RCC 7860 (cell line): Measurements from ENCODE around the gene DEFB128.
"Not testable (repeated sequence)": the region's sequence is repeated elsewhere in the genome, so short reads cannot be mapped to it uniquely, and the experiment has no call there.

Experiments
- DNase-seq: peaks from one replicate; pipeline ENCODE4 v3.0.0-alpha.2; 2015; ENCODE audit warnings: low spot score
- FAIRE-seq: peaks from 2 replicates; lab custom pipeline; 2012; peaks lifted over from hg19 to GRCh38; lab: Jason Lieb, UNC

DEFB128 gene

DNA sequence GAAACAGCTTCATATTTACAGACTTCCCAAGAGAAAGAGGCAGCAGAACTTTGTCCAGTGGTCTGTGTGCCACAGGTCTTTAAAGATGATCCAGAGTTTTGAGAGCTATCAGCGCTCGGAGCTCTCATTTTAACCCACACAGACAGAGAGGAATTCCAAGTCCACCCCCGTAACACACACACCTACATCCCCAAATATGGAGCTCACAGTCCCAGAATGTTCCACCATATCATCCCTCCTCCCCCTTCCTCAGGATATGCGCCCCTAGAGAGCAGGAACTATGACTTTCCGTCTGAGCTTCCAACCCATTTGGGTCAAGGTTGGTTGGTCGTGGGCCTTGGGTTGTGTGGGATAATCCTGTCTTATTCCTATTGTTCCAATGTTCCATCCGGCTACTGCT is at the start of gene DEFB128:
Gene DEFB128, minus strand, starts transcription at position 101 of the 400 bp plus-strand sequence. Its CDS starts 88 bp downstream, at position 13.
- FAIRE-seq (no peak), DNase-seq (no peak)

- no peak for DNase-seq
- no peak for FAIRE-seq
Observed at GRCh38 chr20:237929-238328, 48.4 kb upstream of the DEFB128 start.

DNA sequence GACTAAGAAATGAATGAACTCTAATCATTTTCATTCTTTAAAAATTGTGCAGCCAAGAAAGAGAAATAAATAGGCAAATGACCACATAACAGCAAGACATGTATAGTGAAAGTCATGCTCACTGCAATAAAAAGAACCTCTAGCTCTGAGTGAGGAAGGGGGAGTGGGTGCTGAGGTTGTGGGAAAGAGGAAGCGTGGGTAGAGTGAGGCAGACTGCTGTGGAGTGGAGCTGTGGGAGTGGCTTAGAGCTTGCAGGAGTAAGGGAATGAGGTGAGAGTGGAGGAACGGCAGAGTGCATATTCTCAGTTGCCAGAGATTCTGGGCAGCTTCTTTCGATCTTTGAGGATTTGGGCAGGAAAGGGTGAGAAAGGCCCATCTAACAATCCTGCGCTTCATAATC is 48.0 kb upstream of the DEFB128 start:
- FAIRE-seq = no peak
- no peak for DNase-seq

GRCh38 chr20:235891-236290 is 46.4 kb upstream of the DEFB128 start:
- DNase-seq (no peak), FAIRE-seq (no peak)

GRCh38 chr20:227439-228105 is 38.1 kb upstream of the DEFB128 start:
- DNase-seq = no peak

DNA sequence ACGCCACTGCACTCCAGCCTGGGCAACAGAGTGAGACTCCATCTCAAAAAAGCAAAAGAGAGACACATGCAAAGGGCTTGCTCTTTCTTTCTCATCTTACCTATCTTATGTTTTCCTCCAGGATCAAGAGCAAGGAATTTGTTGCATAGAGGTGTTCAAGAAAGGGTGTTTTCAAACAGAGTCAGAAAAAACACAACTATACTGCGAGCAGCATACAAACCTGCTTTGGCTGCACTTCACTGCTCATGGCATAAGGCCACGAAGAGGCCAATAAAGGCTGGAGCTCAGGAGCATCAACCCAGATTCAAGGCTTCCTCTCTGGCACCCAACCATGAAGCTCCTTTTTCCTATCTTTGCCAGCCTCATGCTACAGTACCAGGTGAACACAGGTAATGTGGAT is 37.4 kb upstream of the DEFB128 start, which contains the start of gene DEFB129:
Gene DEFB129, plus strand, starts transcription at position 301 of the 400 bp plus-strand sequence. Its CDS starts 31 bp downstream, at position 332.
- FAIRE-seq (no peak), DNase-seq (no peak)

More at GRCh38 chr20:227439-228105, 38.1 kb upstream of the DEFB128 start:
- FAIRE-seq = no peak

GRCh38 chr20:225879-226278 is 36.4 kb upstream of the DEFB128 start:
- DNase-seq = not testable (repeated sequence)

GRCh38 chr20:221258-221830 is 31.8 kb upstream of the DEFB128 start:
- DNase-seq (no peak), FAIRE-seq (no peak)

More at GRCh38 chr20:225879-226278, 36.4 kb upstream of the DEFB128 start:
- FAIRE-seq = not testable (repeated sequence)

DNA sequence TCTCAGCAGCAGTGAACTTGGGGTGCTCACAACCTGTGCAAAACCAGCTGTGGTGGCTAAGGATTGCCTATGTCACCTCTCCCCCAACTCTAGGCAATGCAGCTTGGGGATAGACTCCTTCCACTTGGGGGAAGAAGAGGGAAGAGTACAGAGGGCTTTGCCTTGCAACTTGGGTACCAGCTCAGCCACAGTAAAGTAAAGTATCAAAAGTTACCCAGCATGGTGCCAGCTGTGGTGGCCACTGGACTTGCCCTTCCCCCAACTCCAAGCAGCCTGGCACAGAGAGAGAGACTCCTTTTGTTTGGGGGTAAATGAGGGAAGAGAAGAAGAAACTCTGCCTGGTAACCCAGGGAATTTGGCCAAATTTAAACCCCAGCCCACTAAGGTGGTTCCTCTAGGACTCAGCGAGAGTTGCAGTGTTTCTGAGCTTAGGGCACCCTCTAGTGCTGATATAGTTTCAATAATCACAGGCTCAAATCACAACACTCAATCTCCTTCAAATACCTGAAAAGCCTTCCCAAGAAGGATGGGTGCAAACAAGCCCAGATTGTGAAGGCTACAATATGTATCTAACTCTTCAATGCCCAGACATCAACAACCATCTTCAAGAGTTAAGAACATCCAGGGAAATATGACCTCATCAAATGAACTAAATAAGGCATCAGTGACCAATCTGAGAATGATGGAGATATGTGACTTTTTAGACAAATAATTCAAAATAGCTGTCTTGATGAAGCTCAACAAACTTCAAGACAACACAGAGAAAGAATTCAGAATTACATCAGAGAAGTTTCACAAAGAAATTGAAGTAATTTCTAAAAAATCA is 30.0 kb upstream of the DEFB128 start:
- FAIRE-seq = no peak
- peak; percentile 10 for DNase-seq

- DNase-seq (no peak), FAIRE-seq (no peak)
Observed at GRCh38 chr20:217266-217665, 27.8 kb upstream of the DEFB128 start.

- FAIRE-seq = no peak
- DNase-seq = no peak
Observed at GRCh38 chr20:215796-216195, 26.3 kb upstream of the DEFB128 start.

GRCh38 chr20:214383-214782 is 24.9 kb upstream of the DEFB128 start:
- DNase-seq = no peak
- no peak for FAIRE-seq

DNA sequence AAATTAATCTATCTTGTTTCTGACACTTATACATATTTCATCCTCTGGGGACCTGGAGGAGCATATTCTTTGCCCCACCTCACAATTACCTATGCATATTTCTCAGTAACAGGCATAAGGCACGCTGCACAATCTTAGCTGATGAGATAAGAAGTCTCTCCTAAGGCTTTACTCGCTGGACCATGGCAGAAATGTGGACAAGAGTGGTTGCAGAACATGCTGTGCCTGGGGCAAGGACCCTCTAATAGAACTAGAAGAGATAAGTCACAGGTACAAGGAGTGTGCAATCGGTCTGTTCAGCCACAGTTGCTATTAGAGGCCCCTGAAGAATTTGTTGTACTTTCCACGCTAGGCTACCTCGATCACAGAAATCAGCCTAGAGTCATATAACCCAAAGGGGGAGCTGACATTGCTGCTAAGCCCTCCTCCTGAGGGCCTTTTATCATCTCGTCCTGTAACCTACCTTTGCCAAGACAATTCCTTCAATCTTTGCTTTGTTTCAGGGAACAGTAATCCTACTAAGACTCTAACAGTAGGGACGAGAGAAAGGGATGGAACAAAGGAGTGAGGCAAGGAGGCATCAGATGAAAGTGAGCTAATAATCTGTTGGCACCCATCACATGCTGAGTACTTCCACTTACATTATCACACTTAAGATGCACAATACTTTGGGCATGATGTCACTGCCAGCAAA is 21.4 kb upstream of the DEFB128 start:
- DNase-seq (no peak), FAIRE-seq (no peak)

GRCh38 chr20:208942-209566 is 19.5 kb upstream of the DEFB128 start:
- FAIRE-seq = peak; percentile 42

DNA sequence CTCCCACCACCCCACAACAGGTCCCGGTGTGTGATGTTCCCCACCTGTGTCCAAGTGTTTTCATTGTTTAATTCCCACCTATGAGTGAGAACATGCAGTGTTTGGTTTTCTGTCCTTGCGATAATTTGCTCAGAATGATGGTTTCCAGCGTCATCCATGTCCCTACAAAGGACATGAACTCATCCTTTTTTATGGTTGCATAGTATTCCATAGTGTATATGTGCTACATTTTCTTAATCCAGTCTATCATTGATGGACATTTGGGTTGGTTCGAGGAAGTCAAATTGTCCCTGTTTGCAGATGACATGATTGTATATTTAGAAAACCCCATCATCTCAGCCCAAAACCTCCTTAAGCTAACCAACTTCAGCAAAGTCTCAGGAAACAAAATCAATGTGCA is 14.1 kb upstream of the DEFB128 start:
- not testable (repeated sequence) for FAIRE-seq, DNase-seq

More at GRCh38 chr20:208942-209566, 19.5 kb upstream of the DEFB128 start:
- DNase-seq = peak; percentile 47

DNA sequence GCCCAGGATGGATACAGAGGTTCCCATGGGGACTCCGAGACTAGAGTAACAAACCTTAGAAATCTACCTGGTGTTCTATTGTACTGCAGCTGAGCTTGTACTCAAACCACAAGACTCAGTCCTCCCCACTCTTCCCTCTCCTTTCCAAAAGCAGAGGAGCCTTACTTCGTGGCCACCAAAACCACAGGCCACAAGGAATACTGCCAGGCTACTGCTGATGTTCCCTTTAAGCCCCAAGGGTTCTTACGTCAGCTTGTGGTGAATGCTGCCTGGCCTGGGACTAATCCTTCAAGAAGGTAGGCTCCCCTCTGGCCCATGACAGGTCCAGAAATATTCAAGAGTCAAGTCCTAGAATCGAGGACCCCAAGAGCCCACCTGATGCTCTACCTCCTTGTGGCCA is 10.5 kb upstream of the DEFB128 start:
- DNase-seq = no peak
- no peak for FAIRE-seq

GRCh38 chr20:198225-198624 is 8.7 kb upstream of the DEFB128 start:
- no peak for FAIRE-seq
- DNase-seq = no peak

GRCh38 chr20:187733-188132 is 1.8 kb downstream of the DEFB128 start:
- DNase-seq (no peak), FAIRE-seq (no peak)

- no peak for FAIRE-seq
- no peak for DNase-seq
Observed at GRCh38 chr20:184288-184687, 5.2 kb downstream of the DEFB128 start.

DNA sequence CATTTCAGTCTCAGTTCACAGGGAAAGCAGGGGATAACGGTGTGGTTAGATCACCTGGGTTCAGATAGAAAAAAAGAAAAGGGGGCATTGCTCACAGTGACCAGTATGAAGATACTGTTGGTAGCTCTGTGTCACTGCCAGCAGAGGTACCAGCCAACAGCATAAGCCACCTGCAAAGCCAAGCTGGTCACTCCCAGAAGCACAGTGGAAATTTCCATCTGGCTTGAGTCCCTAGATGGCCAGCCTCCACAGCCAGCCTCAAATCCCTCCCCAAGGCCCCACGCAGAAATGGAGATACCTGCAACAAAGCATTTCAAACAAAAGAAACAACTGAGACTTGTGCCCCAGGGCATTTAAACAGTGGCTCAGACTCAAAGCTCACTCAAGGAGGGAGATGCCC is 20.6 kb downstream of the DEFB128 start:
- FAIRE-seq (no peak), DNase-seq (no peak)
